ENCODE results near the gene ZNF101. TPM values are rescaled to one million over a fixed set of nuclear protein-coding genes. Genes with fewer than 3 reads are reported as not detected.

Gene ZNF101
- polyA plus RNA-seq, 1 donor from 2014 or later: 12.2 TPM

GRCh38 chr19:19649155-19649554 is 19.5 kb upstream of the ZNF101 start:
- Histone ChIP-seq H3K27ac (ENCODE audit: low read length) (no peak overlapping the region), H3K4me2 (ENCODE audit: low read length) (no peak overlapping the region), H3K4me3 (ENCODE audit: low read length) (no peak overlapping the region), H3K27me3 (ENCODE audit: insufficient read depth, low read depth, low read length) (no peaks in the 10 kb centered on the region), H3F3A (ENCODE audit: insufficient read depth, low read length, poor library complexity, severe bottlenecking) (no peaks in the 10 kb centered on the region), H4K20me1 (ENCODE audit: insufficient read depth) (no peaks in the 10 kb centered on the region), H3K9me2 (ENCODE audit: insufficient read depth, low read length) (no peaks in the 10 kb centered on the region), H3K9ac (ENCODE audit: low read length) (no peak overlapping the region), H3K36me3 (ENCODE audit: insufficient read depth, low read length) (no peaks in the 10 kb centered on the region), H3K79me2 (replicated peaks; ENCODE audit: insufficient read depth, low read length) (no peaks in the 10 kb centered on the region), H2AFZ (ENCODE audit: low read depth, low read length) (no peak overlapping the region), H3K9me3 (ENCODE audit: low read length) (no peaks in the 10 kb centered on the region)
- TF ChIP-seq REST (IDR thresholded peaks at IDR 0.05; ENCODE audit: borderline replicate concordance): no peak
- no peak for TF ChIP-seq SMC3 (conservative IDR thresholded peaks at IDR 0.05; ENCODE audit: poor library complexity)
- TF ChIP-seq MXI1 (conservative IDR thresholded peaks at IDR 0.05; ENCODE audit: poor library complexity, severe bottlenecking): no peak
- TF ChIP-seq EZH2 (IDR thresholded peaks at IDR 0.05; ENCODE audit: borderline replicate concordance, insufficient read depth, low read length, poor library complexity, severe bottlenecking): no peak
- no peak for TF ChIP-seq RAD21 (conservative IDR thresholded peaks at IDR 0.05)
- TF ChIP-seq, protein P1, sequence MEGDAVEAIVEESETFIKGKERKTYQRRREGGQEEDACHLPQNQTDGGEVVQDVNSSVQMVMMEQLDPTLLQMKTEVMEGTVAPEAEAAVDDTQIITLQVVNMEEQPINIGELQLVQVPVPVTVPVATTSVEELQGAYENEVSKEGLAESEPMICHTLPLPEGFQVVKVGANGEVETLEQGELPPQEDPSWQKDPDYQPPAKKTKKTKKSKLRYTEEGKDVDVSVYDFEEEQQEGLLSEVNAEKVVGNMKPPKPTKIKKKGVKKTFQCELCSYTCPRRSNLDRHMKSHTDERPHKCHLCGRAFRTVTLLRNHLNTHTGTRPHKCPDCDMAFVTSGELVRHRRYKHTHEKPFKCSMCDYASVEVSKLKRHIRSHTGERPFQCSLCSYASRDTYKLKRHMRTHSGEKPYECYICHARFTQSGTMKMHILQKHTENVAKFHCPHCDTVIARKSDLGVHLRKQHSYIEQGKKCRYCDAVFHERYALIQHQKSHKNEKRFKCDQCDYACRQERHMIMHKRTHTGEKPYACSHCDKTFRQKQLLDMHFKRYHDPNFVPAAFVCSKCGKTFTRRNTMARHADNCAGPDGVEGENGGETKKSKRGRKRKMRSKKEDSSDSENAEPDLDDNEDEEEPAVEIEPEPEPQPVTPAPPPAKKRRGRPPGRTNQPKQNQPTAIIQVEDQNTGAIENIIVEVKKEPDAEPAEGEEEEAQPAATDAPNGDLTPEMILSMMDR (IDR thresholded peaks at IDR 0.05; ENCODE audit: poor library complexity, severe bottlenecking): no peak
- no peak for TF ChIP-seq EP300 (conservative IDR thresholded peaks at IDR 0.05; ENCODE audit: poor library complexity, severe bottlenecking)

- H2AFZ ChIP-seq (ENCODE audit: low read depth, low read length): no peak overlapping the region
These were observed 19.1 kb upstream of the ZNF101 start for GRCh38 chr19:19649580-19649995.

More at GRCh38 chr19:19649580-19649995, 19.1 kb upstream of the ZNF101 start:
- Histone ChIP-seq H3K79me2 (replicated peaks; ENCODE audit: insufficient read depth, low read length) (no peaks in the 10 kb centered on the region), H3K4me3 (ENCODE audit: low read length) (no peak overlapping the region), H3K27ac (ENCODE audit: low read length) (no peak overlapping the region), H3K4me2 (ENCODE audit: low read length) (no peak overlapping the region), H3K27me3 (ENCODE audit: insufficient read depth, low read depth, low read length) (no peaks in the 10 kb centered on the region), H3K9me2 (ENCODE audit: insufficient read depth, low read length) (no peaks in the 10 kb centered on the region), H3K9me3 (ENCODE audit: low read length) (no peaks in the 10 kb centered on the region), H4K20me1 (ENCODE audit: insufficient read depth) (no peaks in the 10 kb centered on the region), H3K9ac (ENCODE audit: low read length) (no peak overlapping the region), H3K36me3 (ENCODE audit: insufficient read depth, low read length) (no peaks in the 10 kb centered on the region), H3F3A (ENCODE audit: insufficient read depth, low read length, poor library complexity, severe bottlenecking) (no peaks in the 10 kb centered on the region)
- TF ChIP-seq EZH2 (IDR thresholded peaks at IDR 0.05; ENCODE audit: borderline replicate concordance, insufficient read depth, low read length, poor library complexity, severe bottlenecking) (no peak), EP300 (conservative IDR thresholded peaks at IDR 0.05; ENCODE audit: poor library complexity, severe bottlenecking) (no peak), MXI1 (conservative IDR thresholded peaks at IDR 0.05; ENCODE audit: poor library complexity, severe bottlenecking) (no peak), RAD21 (conservative IDR thresholded peaks at IDR 0.05) (no peak), POLR2AphosphoS5 (IDR thresholded peaks at IDR 0.05) (no peak), REST (IDR thresholded peaks at IDR 0.05; ENCODE audit: borderline replicate concordance) (no peak), SMC3 (conservative IDR thresholded peaks at IDR 0.05; ENCODE audit: poor library complexity) (no peak), TAF1 (IDR thresholded peaks at IDR 0.05; ENCODE audit: low read depth) (no peak)
- TF ChIP-seq, protein P1 (IDR thresholded peaks at IDR 0.05; ENCODE audit: poor library complexity, severe bottlenecking): no peak
